ENCODE data around the gene PTGDR2.

GRCh38 chr11:60900673-60901404 is 45.1 kb upstream of the PTGDR2 start:
- TF ChIP-seq CTCF (IDR thresholded peaks at IDR 0.05) (no peak), POLR2A (IDR thresholded peaks at IDR 0.05) (no peak)

All from uterus (tissue), 2 donors.